Testis (tissue), 2 donors: Measurements from ENCODE around the gene SHLD1.

Experiments
- CTCF ChIP-seq, 3 experiments: fragments of 450-650 bp in 2 of 3; fragments of 200-600 bp in 1 of 3; sonication (generic) in 1 of 3; IDR thresholded peaks; one replicate each; pipeline ENCODE4 v1.5.1; 2016 to 2019; ENCODE audit warnings: antibody characterized with exemption in 3 of 3, mild to moderate bottlenecking in 2 of 3, moderate library complexity in 1 of 3
- POLR2A ChIP-seq: fragments of 450-650 bp; IDR thresholded peaks from one replicate; pipeline ENCODE4 v1.6.1; 2017; ENCODE audit warnings: antibody characterized with exemption, mild to moderate bottlenecking, moderate library complexity

GRCh38 chr20:5773589-5773988 is 23.4 kb downstream of the SHLD1 start:
- no peak for TF ChIP-seq CTCF (IDR thresholded peaks at IDR 0.05)
- no peak for TF ChIP-seq POLR2A
